CD14-positive monocyte (primary cell): ENCODE measurements around the gene C14orf39. TPM values are rescaled to one million over a fixed set of nuclear protein-coding genes. Genes with fewer than 3 reads are reported as not detected.

Experiments used
- DNase-seq, 3 donors: peaks; one replicate each; pipeline ENCODE4 v3.0.0-alpha.2; 2011 to 2022
- H2AFZ ChIP-seq: 2 replicates; pipeline ENCODE4 v1.6.0; 2012; ENCODE audit warnings: mild to moderate bottlenecking, low read depth, low read length, inconsistent platforms; ENCODE audit not compliant: insufficient read depth, poor library complexity, severe bottlenecking
- H3K27ac ChIP-seq, 2 donors: 1 replicate in 1 of 2; 2 replicates in 1 of 2; pipeline ENCODE4 v1.5.1; 2012 to 2013; ENCODE audit warnings: low read length in 2 of 2, control low read depth in 1 of 2, inconsistent platforms in 1 of 2, low read depth in 1 of 2, mild to moderate bottlenecking in 1 of 2
- H3K27me3 ChIP-seq, 2 donors: one replicate each; pipeline versions ENCODE4 v1.6.0 to v1.6.1; 2011 to 2013; ENCODE audit warnings: low read length in 2 of 2; ENCODE audit not compliant: control insufficient read depth in 2 of 2, insufficient read depth in 2 of 2
- H3K36me3 ChIP-seq, 2 donors: replicated peaks in 1 of 2; 1 replicate in 1 of 2; 2 replicates in 1 of 2; pipeline versions ENCODE4 v1.5.1 to v1.6.1; 2012 to 2013; ENCODE audit warnings: low read length in 2 of 2, control low read depth in 1 of 2, inconsistent platforms in 1 of 2, mild to moderate bottlenecking in 1 of 2; ENCODE audit not compliant: insufficient read depth in 2 of 2, control insufficient read depth in 1 of 2
- H3K4me1 ChIP-seq, 2 donors: 1 replicate in 1 of 2; 2 replicates in 1 of 2; pipeline versions ENCODE4 v1.5.1 to v1.6.1; 2012 to 2013; ENCODE audit warnings: low read length in 2 of 2, control low read depth in 1 of 2, inconsistent platforms in 1 of 2, mild to moderate bottlenecking in 1 of 2, moderate library complexity in 1 of 2; ENCODE audit not compliant: insufficient read depth in 2 of 2, control insufficient read depth in 1 of 2
- H3K4me2 ChIP-seq: replicated peaks from 2 replicates; pipeline ENCODE3; 2012; ENCODE audit warnings: low read length, moderate library complexity, mild to moderate bottlenecking; ENCODE audit not compliant: poor library complexity, severe bottlenecking; ENCODE audit errors: extremely low read depth
- H3K4me3 ChIP-seq, 3 experiments: fragments of 200-600 bp in 1 of 3; sonication (generic) in 1 of 3; replicated peaks in 1 of 3; 1 replicate in 2 of 3; 2 replicates in 1 of 3; pipeline ENCODE4 v1.5.1; 2011 to 2013; ENCODE audit warnings: low read length in 3 of 3, mild to moderate bottlenecking in 3 of 3, control low read depth in 2 of 3, low read depth in 2 of 3, inconsistent platforms in 1 of 3, moderate library complexity in 1 of 3
- H3K79me2 ChIP-seq: 2 replicates; pipeline ENCODE4 v1.6.0; 2012; ENCODE audit warnings: mild to moderate bottlenecking, control low read depth, inconsistent platforms, low read length, moderate library complexity; ENCODE audit not compliant: insufficient read depth
- H3K9ac ChIP-seq: 2 replicates; pipeline ENCODE4 v1.6.0; 2017; ENCODE audit warnings: low read length, mild to moderate bottlenecking; ENCODE audit not compliant: insufficient read depth, poor library complexity, severe bottlenecking
- H3K9me3 ChIP-seq, 2 donors: replicated peaks in 1 of 2; 1 replicate in 1 of 2; 2 replicates in 1 of 2; pipeline versions ENCODE4 v1.5.1 to v1.6.1; 2012 to 2013; ENCODE audit warnings: low read length in 2 of 2, control low read depth in 1 of 2; ENCODE audit not compliant: control insufficient read depth in 1 of 2, insufficient read depth in 1 of 2
- H4K20me1 ChIP-seq: 2 replicates; pipeline ENCODE4 v1.6.0; 2012; ENCODE audit warnings: mild to moderate bottlenecking, low read length, control low read depth, moderate library complexity; ENCODE audit not compliant: insufficient read depth
- H3K27ac Mint-ChIP-seq, 7 donors: one replicate each; pipeline ENCODE4 v1.8.0; 2020; ENCODE audit warnings: mild to moderate bottlenecking in 7 of 7, mixed read lengths in 7 of 7, moderate library complexity in 6 of 7, inconsistent platforms in 2 of 7
- H3K27me3 Mint-ChIP-seq, 3 donors: one replicate each; pipeline ENCODE4 v1.8.0; 2021 to 2022; ENCODE audit warnings: low read depth in 3 of 3, mild to moderate bottlenecking in 3 of 3, mixed read lengths in 3 of 3, moderate library complexity in 3 of 3, inconsistent platforms in 1 of 3
- H3K36me3 Mint-ChIP-seq, 2 donors: one replicate each; pipeline ENCODE4 v1.8.0; 2020; ENCODE audit warnings: mixed read lengths in 2 of 2, inconsistent platforms in 1 of 2, mild to moderate bottlenecking in 1 of 2
- H3K4me1 Mint-ChIP-seq: one replicate; pipeline ENCODE4 v1.8.0; 2020; ENCODE audit warnings: mild to moderate bottlenecking, mixed read lengths
- H3K4me3 Mint-ChIP-seq, 2 donors: one replicate each; pipeline ENCODE4 v1.8.0; 2020; ENCODE audit warnings: mild to moderate bottlenecking in 2 of 2, mixed read lengths in 2 of 2, moderate library complexity in 1 of 2
- H3K9me3 Mint-ChIP-seq, 7 donors: one replicate each; pipeline ENCODE4 v1.8.0; 2020 to 2022; ENCODE audit warnings: mixed read lengths in 7 of 7, mild to moderate bottlenecking in 6 of 7, moderate library complexity in 6 of 7, inconsistent platforms in 2 of 7
- WGBS: methylation state at CpG from one replicate; pipeline ENCODE4 v1.1.5; 2013; ENCODE audit warnings: missing lambda C conversion rate; ENCODE audit not compliant: insufficient coverage; 5-methylcytosine and 5-hydroxymethylcytosine counted together
- intact Hi-C, 2 donors: fragments of 100-400 bp; cut with micrococcal nuclease; formaldehyde crosslinking; loops; one replicate each; pipeline versions ENCODE4 v1.15.0 to v1.15.1; 2023
- polyA plus RNA-seq, 3 donors: library from polyadenylated mRNA; depleted of rRNA in 1 of 3; unstranded in 2 of 3; stranded (reverse) in 1 of 3; fragments of 300-500 nt in 2 of 3; fragments of >200 nt in 1 of 3; fragmentation: Illumina TruSeq in 2 of 3; gene quantifications; 1 replicate in 2 of 3; 2 replicates in 1 of 3; pipeline ENCODE4 v1.2.3, GENCODE V29; 2012 to 2021
- TF ChIP-seq, protein P1 (sequence below): fragments of 200-600 bp; IDR thresholded peaks from one replicate; pipeline ENCODE4 v1.8.0; 2022; ENCODE audit warnings: antibody characterized with exemption, mild to moderate bottlenecking

C14orf39 gene
- polyA plus RNA-seq, 3 donors = not detected

DNA sequence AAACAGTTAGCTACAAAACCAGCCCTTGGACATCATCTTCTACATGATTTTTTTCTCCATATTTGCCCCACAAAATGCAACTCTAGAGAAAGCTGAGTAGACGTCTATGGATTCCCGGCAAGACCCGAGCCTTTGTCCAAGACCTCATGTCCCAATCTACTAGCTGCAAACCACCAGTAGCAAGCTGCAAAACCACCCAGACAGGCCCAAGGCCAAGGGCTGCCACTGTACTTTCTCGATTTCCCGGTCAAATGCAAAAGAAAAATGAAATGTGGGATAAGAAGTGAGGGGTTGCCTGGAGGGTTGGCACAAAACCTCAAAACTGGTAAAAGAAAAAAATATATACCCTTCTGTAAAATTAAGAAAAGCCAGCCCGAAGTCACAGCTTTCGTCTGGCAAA, 20.1 kb upstream of the C14orf39 start:
- Histone ChIP-seq H3K36me3 (no peaks in the 10 kb centered on the region), H3K27ac (no peak overlapping the region), H3K9me3 (peaks cover 2 to 29% of the 10 kb centered on the region in 2 donors), H4K20me1 (no peaks in the 10 kb centered on the region), H3K79me2 (no peaks in the 10 kb centered on the region), H3K4me3 (no peak overlapping the region), H3K9ac (no peak overlapping the region), H3K4me1 (no peaks in the 10 kb centered on the region), H2AFZ (no peak overlapping the region), H3K27me3 (peaks cover 77 to 93% of the 10 kb centered on the region in 2 donors), H3K4me2 (no peak overlapping the region)
- TF ChIP-seq, protein P1, sequence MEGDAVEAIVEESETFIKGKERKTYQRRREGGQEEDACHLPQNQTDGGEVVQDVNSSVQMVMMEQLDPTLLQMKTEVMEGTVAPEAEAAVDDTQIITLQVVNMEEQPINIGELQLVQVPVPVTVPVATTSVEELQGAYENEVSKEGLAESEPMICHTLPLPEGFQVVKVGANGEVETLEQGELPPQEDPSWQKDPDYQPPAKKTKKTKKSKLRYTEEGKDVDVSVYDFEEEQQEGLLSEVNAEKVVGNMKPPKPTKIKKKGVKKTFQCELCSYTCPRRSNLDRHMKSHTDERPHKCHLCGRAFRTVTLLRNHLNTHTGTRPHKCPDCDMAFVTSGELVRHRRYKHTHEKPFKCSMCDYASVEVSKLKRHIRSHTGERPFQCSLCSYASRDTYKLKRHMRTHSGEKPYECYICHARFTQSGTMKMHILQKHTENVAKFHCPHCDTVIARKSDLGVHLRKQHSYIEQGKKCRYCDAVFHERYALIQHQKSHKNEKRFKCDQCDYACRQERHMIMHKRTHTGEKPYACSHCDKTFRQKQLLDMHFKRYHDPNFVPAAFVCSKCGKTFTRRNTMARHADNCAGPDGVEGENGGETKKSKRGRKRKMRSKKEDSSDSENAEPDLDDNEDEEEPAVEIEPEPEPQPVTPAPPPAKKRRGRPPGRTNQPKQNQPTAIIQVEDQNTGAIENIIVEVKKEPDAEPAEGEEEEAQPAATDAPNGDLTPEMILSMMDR = no peak
- peak overlapping the region in 1 of 2 donors; percentile 76 for H3K4me3 Mint-ChIP-seq
- H3K36me3 Mint-ChIP-seq = peaks cover under 1 to 2% of the 10 kb centered on the region in 2 donors
- no CpG with 5 or more reads among the region's 7 CpGs for WGBS
- H3K9me3 Mint-ChIP-seq = peaks cover 0 to 25% (median 16%) of the 10 kb centered on the region in 7 donors
- no peak for DNase-seq
- peaks cover 7% of the 10 kb centered on the region for H3K4me1 Mint-ChIP-seq
- peaks cover 80 to 93% (median 84%) of the 10 kb centered on the region in 3 donors for H3K27me3 Mint-ChIP-seq
- intact Hi-C loops = no loop called here
- no peak overlapping the region for H3K27ac Mint-ChIP-seq

DNA sequence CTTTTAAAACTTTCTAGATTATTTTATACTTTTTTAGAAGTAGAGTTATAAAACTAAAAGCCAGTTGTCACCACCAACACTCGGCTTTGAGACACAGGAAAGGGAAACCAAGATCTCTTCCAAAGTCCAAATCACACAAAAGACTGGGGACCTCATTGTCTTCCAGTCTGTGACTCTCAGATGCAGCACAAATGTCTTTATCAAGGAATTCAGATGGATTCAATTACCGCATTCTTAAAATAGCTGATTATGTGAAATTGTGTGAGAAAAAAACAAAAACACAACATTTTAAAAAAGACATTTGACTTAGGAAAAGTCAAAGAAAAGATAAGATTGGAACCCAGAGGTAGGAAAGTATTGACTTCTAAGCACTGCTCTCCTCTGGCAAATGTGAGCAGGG, 19.6 kb upstream of the C14orf39 start:
- no peak overlapping the region for H3K27ac Mint-ChIP-seq
- peaks cover 78 to 90% (median 78%) of the 10 kb centered on the region in 3 donors for H3K27me3 Mint-ChIP-seq
- no peak overlapping the region for H3K4me3 ChIP-seq
- H4K20me1 ChIP-seq = no peaks in the 10 kb centered on the region
- H3K4me3 Mint-ChIP-seq = peak overlapping the region in 1 of 2 donors; percentile 76
- H3K36me3 ChIP-seq = no peaks in the 10 kb centered on the region
- H3K27ac ChIP-seq = no peak overlapping the region
- no peak overlapping the region for H2AFZ ChIP-seq
- no peaks in the 10 kb centered on the region for H3K79me2 ChIP-seq
- no peak overlapping the region for H3K9ac ChIP-seq
- H3K4me1 ChIP-seq = no peaks in the 10 kb centered on the region
- peaks cover 0 to 25% (median 14%) of the 10 kb centered on the region in 7 donors for H3K9me3 Mint-ChIP-seq
- peaks cover 4% of the 10 kb centered on the region for H3K4me1 Mint-ChIP-seq
- no CpG with 5 or more reads among the region's 2 CpGs for whole genome bisulfite sequencing
- H3K4me2 ChIP-seq = no peak overlapping the region
- intact Hi-C loops = no loop called here
- no peak for DNase-seq
- TF ChIP-seq, protein P1 = no peak
- peaks cover 73 to 88% of the 10 kb centered on the region in 2 donors for H3K27me3 ChIP-seq
- peaks cover 0 to 2% of the 10 kb centered on the region in 2 donors for H3K36me3 Mint-ChIP-seq
- H3K9me3 ChIP-seq = peaks cover 2 to 28% of the 10 kb centered on the region in 2 donors
